Stromal cell of bone marrow (primary cell): ENCODE results near the gene SRC.

Experiments
- DNase-seq: peaks from one replicate; pipeline ENCODE4 v3.0.0-alpha.2; 2012; ENCODE audit warnings: low read depth

SRC gene

DNA sequence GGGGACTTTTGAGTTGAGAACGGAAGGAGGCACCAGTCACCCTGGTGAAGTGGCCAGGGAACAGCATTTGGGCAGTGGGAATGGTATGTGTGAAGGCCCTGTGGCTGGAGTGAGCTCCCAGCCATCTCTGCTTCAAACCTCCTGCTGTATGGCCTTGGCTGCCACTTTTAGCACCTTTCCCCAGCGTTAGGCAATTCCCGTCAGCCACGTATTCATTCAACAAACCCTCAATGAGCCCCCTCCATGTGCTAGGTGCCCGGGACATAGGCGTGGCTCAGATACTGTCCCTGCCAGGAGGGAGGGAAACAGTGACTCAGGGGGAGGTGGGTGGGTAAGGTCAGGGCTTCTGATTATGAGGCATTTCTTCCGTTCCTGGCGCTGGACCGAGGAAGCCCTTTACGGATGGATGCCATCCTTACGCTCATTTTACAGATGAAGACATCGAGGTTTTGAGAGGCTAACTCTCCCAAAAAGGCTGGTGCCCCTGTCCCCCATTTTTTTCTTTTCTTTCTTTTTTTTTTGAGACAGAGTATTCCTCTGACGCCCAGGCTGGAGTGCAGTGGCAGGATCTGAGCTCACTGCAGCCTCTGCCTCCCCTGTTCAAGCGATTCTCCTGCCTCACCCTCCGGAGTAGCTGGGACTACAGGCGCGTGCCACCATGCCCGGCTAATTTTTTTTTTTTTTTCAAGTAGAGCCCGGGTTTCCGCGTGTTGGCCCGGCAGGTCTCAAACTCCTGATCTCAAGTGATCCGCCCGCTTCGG is 37.5 kb downstream of the SRC start:
- no peak for DNase-seq

DNA sequence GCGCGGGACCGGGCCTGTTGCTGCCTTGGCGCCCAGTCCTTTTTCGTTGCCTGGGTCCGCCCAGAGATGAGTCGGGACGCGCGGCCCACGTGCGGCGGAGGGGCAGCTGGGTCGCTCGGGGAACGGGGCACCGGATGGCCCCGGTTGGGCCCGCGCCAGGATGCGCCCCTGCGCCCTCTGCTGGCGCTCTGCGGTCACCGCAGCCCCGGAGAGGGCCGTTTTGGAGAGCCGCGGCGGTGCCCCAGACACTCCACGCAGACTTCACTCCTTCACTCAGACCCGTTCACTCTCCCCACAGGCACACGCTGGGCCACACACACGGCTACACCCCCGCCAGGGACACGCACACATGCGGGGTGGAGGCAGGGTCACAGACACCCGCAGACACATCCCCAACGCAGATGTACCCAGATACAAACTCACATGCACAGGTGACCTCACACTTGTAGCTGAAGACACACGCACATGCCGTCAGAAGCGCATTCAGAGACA is 38.8 kb downstream of the SRC start:
- DNase-seq: no peak

DNA sequence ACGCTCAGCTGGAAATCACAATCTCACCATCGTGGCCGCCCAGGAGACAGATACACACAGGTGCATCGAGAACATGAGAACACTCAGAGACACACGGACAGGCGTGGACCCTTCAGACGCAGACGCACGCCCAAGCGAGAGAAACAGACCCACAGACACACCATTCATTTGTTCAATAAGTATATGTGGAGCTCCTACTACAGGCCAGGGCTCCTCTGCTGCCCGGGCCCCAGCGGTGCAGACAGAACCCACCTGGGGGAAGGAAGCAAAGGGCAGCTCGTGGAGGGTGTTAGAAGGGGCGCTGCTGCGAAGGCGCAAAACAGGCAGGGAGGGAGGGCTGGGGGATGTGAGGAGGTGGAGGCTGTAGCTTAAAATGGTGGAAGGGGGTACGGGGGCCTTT is 39.2 kb downstream of the SRC start:
- DNase-seq: no peak

DNA sequence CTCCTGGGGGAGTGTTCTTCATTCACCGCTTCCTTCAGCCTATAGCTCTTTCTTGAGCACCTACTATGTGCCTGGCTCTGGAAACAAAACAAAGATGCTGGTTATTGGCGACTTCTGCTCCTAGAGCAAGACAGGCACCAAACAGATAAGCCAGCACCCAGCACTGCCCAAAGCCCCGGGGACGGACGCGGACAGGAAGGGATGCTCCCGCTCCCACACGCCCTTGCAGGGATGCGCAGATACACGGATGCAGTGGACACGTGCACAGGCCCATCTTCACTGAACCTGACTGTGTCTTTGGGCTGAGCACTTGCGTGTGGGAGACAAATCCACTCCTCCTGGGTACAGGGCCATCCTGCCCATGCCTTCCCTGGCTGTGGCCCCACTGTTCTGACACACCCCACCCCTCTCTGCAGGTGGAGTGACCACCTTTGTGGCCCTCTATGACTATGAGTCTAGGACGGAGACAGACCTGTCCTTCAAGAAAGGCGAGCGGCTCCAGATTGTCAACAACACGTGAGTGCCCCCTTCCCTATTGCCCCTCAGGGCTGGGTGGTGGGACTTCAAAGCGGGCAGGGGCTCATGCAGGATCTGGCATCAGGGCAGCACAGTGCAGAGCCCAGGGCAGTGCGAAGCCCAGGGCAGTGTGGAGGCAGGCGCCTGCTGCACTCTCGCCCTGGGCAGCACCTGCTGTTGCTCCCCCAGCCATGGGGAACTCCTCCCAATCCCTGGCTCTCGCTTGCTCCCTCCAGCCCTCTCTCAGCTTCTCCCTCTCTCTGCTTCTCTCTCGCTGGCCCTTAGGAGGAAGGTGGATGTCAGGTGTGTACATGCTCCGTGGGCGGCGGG is 39.9 kb downstream of the SRC start:
- no peak for DNase-seq

DNA sequence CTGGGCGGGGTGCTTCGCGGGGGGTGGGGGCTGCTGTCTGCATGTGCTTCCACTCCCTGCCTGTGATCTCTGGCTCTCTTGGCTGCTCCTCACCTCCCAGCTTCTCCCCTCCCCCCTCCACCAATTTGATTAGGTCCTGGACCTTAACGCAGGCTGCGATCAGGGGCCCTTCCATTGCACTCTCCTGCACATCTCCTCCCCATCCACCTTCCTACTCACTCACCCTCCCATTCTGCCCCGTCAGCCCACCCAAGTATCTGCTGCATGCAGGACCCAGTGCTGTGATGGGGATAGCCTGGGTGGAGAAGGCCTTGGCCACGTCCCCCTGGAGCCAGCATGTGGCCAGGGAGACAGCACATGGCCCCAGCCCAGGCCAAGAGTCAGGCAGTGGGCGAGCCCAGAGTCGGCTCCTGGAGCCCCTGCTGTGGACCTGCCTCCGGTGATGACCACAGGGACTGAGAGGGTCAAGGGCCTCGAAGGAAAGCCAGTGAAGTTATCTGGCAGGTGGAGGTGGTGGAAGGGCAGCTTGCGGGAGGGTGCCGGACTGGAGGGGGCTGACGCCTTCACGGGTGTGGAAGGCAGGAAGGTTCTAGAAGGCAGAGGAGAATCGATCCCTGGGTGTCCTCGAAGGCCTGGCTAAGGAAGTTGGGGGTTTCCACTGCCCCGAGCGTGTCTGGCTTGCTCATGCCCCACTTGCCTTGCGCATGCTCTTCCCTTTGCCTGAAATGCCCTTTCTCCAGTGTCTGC is 40.7 kb downstream of the SRC start:
- DNase-seq: no peak

DNA sequence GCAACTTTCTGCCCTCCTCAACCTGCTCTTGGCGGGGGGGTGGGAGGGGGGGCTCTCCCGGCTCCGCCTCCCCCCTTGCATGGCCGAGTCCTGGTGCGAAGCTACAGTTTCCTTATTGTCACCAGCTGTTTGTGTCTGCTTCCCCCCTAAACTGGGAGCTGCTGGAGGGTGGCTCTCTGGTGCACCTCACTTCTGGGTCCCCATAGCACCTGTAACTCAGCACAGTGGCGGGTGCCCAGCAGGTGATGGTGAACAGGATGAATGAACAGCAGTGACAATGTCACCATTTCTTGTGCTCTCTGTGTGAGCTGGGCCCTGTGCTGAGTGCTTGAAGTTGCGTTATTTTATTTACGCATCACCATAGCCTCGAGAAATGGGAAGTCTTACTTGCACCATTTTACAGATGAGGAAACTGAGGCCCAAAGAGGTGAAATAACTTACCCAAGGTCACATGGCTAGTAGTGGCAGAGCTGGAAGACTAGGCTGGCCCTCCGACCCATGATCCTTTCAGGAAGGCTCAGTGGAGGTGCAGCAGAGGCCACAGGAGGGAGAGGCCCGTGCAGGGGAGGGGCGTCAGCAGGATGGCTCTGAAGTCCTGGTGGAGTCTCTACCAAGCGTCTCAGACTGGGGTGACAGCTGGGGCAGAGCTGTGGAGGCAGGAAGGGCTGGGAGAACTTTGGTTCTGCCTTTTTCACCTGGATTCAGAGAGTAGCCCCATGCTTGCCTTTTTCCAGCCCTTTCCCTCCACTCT is 41.8 kb downstream of the SRC start:
- DNase-seq: no peak

DNA sequence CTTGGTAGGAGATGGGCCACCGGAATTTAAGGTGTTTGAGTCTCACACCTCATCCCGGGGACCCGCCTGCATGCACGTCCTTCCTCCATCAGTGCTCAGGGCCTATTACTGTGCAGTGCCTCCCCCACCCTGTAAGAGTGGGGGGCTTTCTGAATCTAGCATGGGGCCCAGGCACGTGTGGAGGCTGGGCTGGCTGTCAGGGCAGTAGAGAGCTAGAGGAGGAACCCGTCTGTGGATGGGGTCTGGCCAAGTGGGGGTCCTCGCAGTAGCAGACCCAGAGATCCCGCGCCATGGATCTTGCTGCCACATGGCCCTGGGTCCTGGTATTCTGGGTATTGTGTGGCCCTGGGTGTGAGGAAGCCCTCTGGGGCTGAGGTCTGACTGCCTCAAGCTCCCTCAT is 42.9 kb downstream of the SRC start:
- no peak for DNase-seq

DNA sequence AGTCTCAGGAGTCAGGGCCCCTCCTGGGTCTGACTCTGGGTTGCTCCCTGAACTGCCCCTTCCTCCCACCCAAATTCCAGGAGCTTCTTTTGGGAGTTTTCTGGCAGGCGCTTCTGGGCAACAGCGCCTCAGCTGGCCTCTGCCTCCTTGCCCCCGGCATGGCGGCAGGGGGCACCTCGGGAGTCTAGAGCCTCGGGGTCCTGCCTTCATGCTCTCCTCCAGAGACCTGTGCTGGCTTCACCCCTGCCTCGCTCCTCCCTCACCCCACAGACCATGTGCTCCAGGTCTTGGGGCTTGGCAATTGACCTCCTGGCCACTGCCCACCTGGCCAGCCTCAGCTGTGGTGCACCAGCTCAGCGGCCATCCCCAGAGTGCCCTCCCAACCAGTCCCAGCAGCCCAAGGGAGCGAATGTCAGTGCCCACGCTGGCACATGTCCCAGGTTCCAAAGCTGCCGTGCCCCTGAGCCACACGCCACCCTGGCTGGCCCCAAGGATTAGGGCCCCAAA is 43.4 kb downstream of the SRC start:
- no peak for DNase-seq

DNA sequence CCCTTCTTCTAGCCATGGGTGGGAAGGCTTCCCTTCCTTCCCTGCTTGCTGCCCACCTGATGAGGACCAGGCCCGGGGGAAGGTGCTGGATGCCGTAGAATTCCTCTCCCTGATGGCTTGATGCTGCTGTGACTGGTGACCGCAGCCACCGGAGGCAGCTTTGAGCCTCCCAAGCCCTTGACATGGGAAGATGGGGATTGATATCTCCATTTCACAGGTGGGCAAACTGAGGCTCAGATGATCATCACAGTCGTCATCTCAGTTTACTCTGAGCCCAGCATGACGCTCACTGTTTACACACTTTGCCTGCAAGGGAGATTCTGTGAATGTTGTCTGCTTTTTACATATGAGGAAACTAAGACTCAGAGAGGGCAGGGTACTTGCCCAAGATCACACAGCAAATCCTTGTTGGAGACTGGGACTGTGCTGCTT is 43.9 kb downstream of the SRC start:
- DNase-seq: no peak

DNA sequence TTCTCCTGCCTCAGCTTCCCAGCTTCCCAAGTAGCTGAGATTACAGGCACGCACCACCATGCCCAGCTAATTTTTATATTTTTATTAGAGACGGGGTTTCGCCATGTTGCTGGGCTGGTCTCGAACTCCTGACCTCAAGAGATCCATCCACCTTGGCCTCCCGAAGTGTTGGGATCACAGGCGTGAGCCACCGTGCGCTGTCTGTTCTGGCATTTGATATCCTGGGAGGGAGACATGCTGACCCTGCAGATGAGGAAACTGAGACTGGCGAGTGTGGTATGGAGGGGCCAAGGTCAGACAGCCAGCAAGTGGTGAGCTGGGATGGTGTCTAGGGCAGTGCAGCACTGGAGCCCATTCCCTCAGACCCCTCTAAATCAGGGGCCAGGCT is 44.6 kb downstream of the SRC start:
- no peak for DNase-seq

DNA sequence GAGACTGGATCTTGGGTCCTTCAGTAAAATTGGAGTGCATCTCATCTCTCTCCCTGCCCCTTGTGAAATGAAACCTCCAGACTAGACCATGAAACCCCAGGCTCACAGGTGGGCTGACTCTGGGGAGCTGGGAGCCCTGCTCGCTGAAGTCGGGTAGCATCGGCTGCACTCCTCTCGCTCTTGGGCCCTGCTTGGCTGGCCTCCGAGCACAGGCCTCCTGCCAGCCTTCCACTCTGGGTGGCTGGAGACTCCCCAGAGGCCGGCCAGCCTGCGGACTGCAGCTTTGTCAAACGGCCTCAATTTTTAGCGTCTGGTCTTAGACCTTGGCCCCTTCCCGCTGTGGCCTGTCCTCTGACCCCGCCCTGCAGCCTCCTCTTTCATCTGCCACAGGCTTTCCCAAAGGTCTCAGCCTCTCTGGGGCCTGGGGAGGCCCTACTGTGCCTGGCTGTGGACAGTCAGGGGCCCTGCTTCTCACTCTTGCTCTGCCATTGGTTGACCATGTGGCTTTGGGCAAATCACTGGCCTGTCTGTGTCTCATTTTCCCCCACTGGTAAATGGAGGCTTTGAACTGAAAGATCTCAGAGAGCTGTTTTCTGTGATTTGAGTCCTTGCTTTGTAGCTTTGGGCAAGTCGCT is 45.1 kb downstream of the SRC start:
- no peak for DNase-seq

DNA sequence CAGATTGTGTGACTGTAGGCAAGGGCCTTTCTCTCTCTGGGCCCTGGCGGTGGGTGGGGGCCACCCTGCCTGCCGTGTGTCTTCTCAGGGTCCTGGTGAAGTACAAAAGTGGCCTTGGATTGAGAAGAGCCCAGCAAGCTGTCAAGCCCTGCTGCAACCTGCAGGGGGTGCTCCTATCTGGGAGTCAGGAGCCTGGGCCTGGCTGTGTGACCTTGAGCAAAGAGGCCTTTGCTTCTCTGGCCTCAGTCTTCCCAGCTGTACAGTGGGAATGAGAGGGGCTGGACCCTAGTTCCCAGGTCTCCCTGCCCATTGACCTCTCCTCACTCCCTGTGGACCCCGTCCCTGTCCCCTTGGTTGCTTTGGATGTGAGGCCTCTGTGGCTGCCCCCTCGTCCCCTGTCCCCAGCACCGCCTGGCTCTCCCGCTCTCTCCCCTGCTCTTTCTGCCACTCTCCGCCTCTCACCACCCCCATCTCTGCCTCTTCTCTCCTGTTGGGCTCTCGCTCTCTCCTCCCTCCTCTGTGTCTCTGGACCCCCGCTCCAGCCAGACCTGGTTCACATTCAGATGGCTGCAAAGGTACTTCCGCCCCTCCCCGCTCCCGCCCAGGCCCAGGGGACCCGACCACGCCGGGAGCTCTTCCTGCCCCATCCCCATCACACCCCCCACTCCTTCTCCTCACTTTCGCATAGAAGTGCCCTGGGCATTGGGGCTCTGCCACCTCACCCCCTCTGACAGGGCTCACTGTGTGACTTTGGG is 46.7 kb downstream of the SRC start:
- no peak for DNase-seq

DNA sequence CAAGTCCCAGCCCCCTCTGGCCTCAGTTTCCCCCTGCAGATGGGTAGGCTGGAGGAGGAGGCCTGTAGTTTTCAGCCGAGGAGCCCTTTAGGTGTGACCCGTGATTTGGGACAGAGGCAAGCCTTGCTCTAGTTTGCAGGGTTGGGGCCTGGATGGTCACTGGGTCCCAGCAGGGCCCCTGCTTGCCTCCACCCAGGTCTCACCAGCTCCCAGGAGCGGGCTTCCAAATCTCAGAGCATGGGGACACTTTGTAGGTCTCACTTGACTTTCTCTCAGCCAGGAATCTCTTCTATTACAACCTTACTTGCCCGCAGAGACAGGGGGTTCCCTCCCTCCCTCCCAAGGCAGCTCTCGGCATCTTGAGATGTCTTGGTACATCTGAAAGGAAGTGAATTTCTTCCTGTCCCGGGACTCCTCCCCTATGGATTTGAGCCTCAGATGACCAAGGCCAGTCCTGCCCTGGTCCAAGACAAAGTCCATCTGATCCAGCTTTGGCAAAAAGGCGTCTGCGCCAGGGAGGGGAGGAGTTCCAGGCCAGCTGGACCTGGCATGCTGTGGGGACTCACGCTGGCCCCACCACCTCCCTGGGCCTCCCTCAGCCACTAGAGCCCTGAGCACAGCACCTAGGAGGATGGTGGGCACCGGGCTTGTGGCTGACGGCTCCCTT is 47.4 kb downstream of the SRC start:
- DNase-seq: no peak

DNA sequence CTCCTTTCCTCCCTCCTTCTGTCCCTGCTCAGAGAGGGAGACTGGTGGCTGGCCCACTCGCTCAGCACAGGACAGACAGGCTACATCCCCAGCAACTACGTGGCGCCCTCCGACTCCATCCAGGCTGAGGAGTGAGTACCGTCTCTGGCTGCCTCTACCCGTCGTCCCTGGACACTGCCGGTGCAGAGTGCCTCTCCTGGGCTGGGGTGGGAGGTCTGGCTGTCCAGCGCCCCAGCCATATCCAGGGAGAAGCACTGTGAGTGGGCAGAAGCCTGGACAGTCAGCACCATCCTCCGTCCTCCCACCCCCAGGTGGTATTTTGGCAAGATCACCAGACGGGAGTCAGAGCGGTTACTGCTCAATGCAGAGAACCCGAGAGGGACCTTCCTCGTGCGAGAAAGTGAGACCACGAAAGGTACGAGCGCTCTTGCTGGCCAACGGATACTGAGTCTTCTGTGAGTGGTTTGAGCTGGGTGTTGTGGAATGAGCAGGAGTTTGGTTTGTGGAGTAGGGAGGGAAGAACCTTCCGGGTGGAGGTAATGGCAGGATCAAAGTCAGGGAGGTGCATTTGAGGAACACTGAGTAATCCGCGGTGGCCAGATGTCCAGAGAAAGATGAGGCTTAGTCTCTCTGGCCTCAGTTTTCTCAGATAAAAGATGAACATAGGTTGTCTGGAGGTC is 48.1 kb downstream of the SRC start:
- no peak for DNase-seq

DNA sequence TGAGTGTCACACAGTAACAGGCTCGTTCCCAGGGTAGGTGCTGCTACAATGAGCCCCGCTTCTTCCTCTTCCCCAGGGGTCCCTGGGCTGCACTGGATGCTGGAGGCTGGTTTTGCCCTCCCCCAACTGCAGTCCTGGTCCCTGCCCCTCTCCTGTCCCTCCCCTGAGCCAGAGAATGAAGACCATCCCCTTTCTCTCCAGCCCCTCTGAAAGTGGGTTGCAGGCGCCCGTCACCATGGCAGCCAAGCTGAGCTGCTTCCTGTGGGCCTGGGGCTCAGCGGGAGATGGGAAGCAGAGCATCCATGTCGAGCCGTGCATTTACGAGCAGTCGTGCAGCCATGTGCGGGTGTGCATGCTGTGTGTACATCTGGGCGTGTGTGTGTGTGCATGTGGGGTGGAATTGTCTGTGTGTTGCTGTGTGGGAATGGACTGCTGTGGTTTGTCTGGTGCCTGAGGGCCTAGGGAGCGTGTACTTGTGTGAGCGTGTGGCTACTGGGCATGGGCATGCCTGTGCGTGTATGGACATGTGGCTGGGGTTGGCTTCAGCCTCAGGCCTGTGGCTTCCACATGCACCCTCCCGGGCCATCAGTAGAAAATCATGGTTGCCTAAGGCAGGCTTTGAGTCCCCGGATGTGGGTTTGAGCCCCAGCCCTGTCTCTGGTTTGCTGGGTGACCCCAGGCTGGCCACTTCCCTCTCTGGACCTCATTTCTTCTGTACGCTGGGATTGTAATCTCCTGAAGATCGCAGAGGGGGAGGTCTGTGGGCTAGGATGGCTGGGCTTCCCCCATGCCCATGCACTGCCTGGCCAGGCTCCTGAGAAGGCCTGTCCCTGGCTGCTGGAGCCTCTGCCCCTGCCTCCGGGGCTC is 48.8 kb downstream of the SRC start:
- no peak for DNase-seq

DNA sequence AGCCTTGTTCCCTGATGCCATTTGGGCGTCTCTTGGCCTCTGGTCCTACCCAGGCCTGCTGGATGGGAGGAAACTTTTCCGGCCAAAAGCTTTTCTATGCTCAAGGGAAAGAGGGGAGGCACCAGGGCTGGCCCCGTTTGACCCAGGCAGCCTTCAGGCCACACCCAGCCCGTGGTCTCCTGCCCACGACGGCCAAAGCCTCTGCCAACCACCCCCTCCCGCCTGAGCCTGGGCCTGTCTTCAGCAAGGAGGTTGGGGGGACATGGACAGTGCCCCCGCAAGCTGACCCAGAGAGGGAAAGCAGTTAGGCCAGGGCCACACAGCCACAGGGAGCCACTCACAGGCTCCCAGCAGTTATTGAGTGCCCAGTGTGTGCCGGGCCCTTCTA is 49.5 kb downstream of the SRC start:
- no peak for DNase-seq

DNA sequence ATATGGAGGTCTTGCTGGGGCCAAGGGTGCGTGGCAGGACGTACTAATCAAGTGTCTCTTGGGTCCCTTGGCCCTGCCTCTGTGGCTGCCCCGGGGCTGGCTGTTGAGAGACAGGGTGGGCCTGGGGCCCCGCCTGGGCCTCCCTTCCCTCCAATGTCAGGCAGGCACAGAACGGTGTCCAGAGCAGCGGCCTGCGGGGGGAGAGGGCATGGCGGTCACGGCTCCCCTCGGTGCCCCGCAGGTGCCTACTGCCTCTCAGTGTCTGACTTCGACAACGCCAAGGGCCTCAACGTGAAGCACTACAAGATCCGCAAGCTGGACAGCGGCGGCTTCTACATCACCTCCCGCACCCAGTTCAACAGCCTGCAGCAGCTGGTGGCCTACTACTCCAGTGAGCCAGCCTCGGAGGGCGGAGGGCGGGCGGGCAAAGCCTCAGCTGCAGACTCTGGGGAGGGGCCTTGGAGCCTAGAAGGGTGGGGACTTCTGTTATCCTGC is 50.0 kb downstream of the SRC start:
- DNase-seq: no peak

DNA sequence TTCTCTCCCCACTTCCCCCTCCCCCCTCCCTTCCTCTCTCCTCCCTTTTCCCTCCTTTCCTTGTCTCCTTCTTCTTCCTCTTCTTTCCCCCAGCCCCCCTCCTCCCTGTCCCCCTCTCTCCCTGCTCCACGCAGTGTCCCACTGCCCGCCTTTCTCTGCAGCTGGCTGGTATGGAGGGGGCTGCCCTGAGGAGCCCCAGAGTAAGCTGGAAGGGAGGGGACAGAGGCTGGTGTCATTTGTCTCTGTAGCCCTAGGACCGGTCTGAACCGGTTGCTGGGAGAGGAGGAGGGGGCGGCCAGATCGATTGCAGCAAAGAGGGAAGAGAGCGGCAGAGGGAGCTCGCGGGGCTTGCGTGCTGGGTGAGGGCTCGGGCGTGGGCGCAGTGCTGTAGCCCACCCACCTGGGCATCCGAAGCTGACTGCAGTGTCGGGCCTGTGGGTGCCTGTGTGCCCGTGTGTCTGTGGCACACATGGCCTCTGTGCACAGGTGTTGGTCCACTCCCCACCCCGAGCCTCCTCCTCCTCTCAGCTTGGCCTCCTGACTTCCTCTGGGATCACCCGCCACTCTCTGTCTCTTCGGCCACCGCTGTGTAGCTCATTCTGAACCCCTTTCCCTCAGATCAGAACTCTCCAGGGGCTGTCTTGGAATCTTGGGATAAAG is 50.6 kb downstream of the SRC start:
- no peak for DNase-seq
